ENCODE measurements around the gene BTG1. TPM values are rescaled to one million over a fixed set of nuclear protein-coding genes. Genes with fewer than 3 reads are reported as not detected.

Gene BTG1
- total and polyA plus RNA-seq, 9 of the 15 experiments (the other 6 are each of a cell fraction or from before 2014, with no cell fraction given): 3.7 to 28.6 (median 7.4) TPM

GRCh38 chr12:92138144-92138543 lies 7.5 kb downstream of the BTG1 start:
- ATAC-seq: no peak
- no peak overlapping the region for H3K4me3 ChIP-seq
- WGBS (ENCODE audit: insufficient coverage, low coverage, missing lambda C conversion rate): 93% methylated on average over 1 of the region's 1 CpG
- peaks cover 26% of the 10 kb centered on the region for H4K20me1 ChIP-seq (replicated peaks; ENCODE audit: control insufficient read depth, insufficient read depth, low read length)
- ChIA-PET POLR2A (interaction anchor here (0.6 to 2.3 kb wide), 4 partner anchors 7 to 107 kb away, joined by 3 to 43 read pairs (median 4); partner anchors contain the start of gene BTG1), CTCF (ENCODE audit: low intra/inter-chr PET ratio) (interaction anchor here (0.6 kb wide), 1 partner anchor 8 kb away, joined by 3 read pairs; no protein-coding TSS in a partner anchor)
- peak; percentile 19; the same call in 1 of the 2 replicates for TF ChIP-seq ZNF175 (CRISPR knock-in tag; IDR thresholded peaks at IDR 0.05; ENCODE audit: low read depth)
- TF ChIP-seq ZFP36 (IDR thresholded peaks at IDR 0.05; ENCODE audit: low read depth, low read length, partially characterized antibody): peak; percentile 35
- TF ChIP-seq FOXJ2 (tag; IDR thresholded peaks at IDR 0.05): peak; percentile 26; the same call in 1 of the 2 replicates
- TF ChIP-seq HDGF (IDR thresholded peaks at IDR 0.05): no peak
- H3K9me1 ChIP-seq (ENCODE audit: control insufficient read depth, insufficient read depth, low read length): peaks cover 4% of the 10 kb centered on the region
- no peak for FAIRE-seq
- intact Hi-C loops (cut with micrococcal nuclease) (no loop called here), in situ Hi-C loops (cut with MboI) (no loop called here)
- H3K9me3 ChIP-seq (replicated peaks; ENCODE audit: control insufficient read depth, insufficient read depth, low read depth, low read length): no peaks in the 10 kb centered on the region
- no peak for DNase-seq (ENCODE audit: extremely low read depth in 1 of 4, low spot score in 3 of 4)
- H2AFZ ChIP-seq (ENCODE audit: low read depth, low read length): no peak overlapping the region
- no peak overlapping the region for H3K27ac ChIP-seq (ENCODE audit: extremely low read depth, low read depth, low read length)
- BruUV-seq (replicated peaks): no TSS peak
- peaks cover 0 to 34% of the 10 kb centered on the region in 2 experiments; a peak in 4 of 5 replicates for H3K4me1 ChIP-seq (replicated peaks in 1 of 2; ENCODE audit: control insufficient read depth in 2 of 2, insufficient read depth in 2 of 2, low read length in 2 of 2)
- no peak overlapping the region; the same call in 1 of the 2 replicates for H3K4me2 ChIP-seq (ENCODE audit: insufficient read depth, low read length)
- H3K79me2 ChIP-seq (ENCODE audit: control insufficient read depth, insufficient read depth, low read length): peaks cover 100% of the 10 kb centered on the region
- no peak overlapping the region for H3K9ac ChIP-seq (ENCODE audit: insufficient read depth in 1 of 2, low read depth in 2 of 2, low read length in 2 of 2)
- peaks cover 32% of the 10 kb centered on the region for H3K36me3 ChIP-seq (ENCODE audit: control insufficient read depth, insufficient read depth, low read length)
- H3K27me3 ChIP-seq (ENCODE audit: control insufficient read depth in 2 of 2, insufficient read depth in 2 of 2, low read length in 2 of 2): no peaks in the 10 kb centered on the region

All from K562 (cell line).